IgD-negative memory B cell (primary cell): ENCODE data around the gene TAGAP. TPM values are rescaled to one million over a fixed set of nuclear protein-coding genes. Genes with fewer than 3 reads are reported as not detected.
"Not testable (repeated sequence)": the region's sequence is repeated elsewhere in the genome, so short reads cannot be mapped to it uniquely, and the experiment has no call there.

Experiments
- H3K27ac Mint-ChIP-seq, 3 donors: one replicate each; pipeline ENCODE4 v1.8.0; 2020 to 2022; ENCODE audit warnings: mild to moderate bottlenecking in 3 of 3, mixed read lengths in 3 of 3, moderate library complexity in 1 of 3
- H3K27me3 Mint-ChIP-seq: one replicate; pipeline ENCODE4 v1.8.0; 2021; ENCODE audit warnings: mixed read lengths
- H3K36me3 Mint-ChIP-seq: one replicate; pipeline ENCODE4 v1.8.0; 2020; ENCODE audit warnings: mild to moderate bottlenecking, mixed read lengths
- H3K4me1 Mint-ChIP-seq, 3 donors: one replicate each; pipeline ENCODE4 v1.8.0; 2020 to 2022; ENCODE audit warnings: mixed read lengths in 3 of 3, mild to moderate bottlenecking in 1 of 3
- H3K4me3 Mint-ChIP-seq, 4 donors: one replicate each; pipeline ENCODE4 v1.8.0; 2020 to 2022; ENCODE audit warnings: mild to moderate bottlenecking in 4 of 4, mixed read lengths in 4 of 4, moderate library complexity in 3 of 4
- H3K9me3 Mint-ChIP-seq, 3 donors: one replicate each; pipeline ENCODE4 v1.8.0; 2020 to 2021; ENCODE audit warnings: mixed read lengths in 3 of 3, mild to moderate bottlenecking in 1 of 3
- polyA plus RNA-seq: library from polyadenylated mRNA; unstranded; fragments of 300-500 nt; fragmentation: Illumina TruSeq; gene quantifications from one replicate; pipeline ENCODE4 v1.2.3, GENCODE V29; 2021

TAGAP gene
- polyA plus RNA-seq, 1 donor from 2014 or later = 157 TPM

DNA sequence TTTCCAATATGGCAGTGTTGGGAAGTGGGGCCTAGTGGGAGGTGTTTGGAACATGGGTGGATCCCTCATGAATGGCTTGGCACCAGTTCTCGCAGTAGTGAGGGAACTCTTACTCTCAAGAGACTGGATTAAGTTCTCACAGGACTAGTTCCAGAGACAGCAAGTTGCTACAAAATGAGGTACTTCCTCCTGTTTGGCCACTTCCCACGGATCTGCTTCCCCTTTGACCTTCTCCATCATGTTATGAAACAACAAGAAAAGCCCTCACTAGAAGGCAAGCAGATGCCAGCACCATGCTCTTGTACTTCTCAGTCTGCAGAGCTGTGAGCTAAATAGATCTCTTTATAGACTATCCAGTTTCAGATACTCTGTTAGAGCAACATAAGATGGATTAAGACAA, 47.9 kb downstream of the TAGAP start:
- peak overlapping the region in 1 of 4 donors; percentile 50 for H3K4me3 Mint-ChIP-seq
- H3K4me1 Mint-ChIP-seq = peaks cover 9 to 16% (median 15%) of the 10 kb centered on the region in 3 donors
- no peak overlapping the region for H3K27ac Mint-ChIP-seq
- no peaks in the 10 kb centered on the region for H3K9me3 Mint-ChIP-seq
- H3K27me3 Mint-ChIP-seq = no peaks in the 10 kb centered on the region
- peaks cover 1% of the 10 kb centered on the region for H3K36me3 Mint-ChIP-seq

DNA sequence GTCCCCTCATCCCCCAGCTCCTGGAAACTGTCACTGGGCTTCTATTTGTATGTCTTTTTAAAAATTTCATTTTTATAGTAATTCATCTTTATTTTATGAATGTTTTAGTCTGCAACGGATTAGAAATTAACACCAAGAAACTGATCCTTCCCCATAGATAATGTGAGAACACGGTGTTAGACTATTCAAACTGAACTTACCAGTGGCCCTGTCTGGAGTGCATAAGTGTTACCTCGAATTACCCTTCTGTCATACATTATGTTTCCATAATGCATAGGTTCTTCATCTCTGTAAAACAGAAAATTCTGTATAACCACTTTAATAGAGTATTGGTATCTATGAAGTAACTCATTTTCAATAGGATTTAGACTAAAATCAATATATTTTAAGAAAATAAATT, 51.2 kb downstream of the TAGAP start:
- Mint-ChIP-seq H3K9me3 (peaks cover 0 to 2% (median 0%) of the 10 kb centered on the region in 3 donors), H3K27ac (no peak overlapping the region), H3K4me1 (peaks cover 0 to 2% (median 1%) of the 10 kb centered on the region in 3 donors), H3K36me3 (peaks cover 1% of the 10 kb centered on the region), H3K27me3 (no peaks in the 10 kb centered on the region), H3K4me3 (no peak overlapping the region)

- H3K27me3 Mint-ChIP-seq = no peaks in the 10 kb centered on the region
- peaks cover 0 to 2% (median 1%) of the 10 kb centered on the region in 3 donors for H3K4me1 Mint-ChIP-seq
- peak overlapping the region in 1 of 4 donors; percentile 27 for H3K4me3 Mint-ChIP-seq
- H3K9me3 Mint-ChIP-seq = peaks cover 2 to 13% (median 5%) of the 10 kb centered on the region in 3 donors
- H3K36me3 Mint-ChIP-seq = peaks cover 7% of the 10 kb centered on the region
- H3K27ac Mint-ChIP-seq = no peak overlapping the region
These were observed 53.6 kb downstream of the TAGAP start for GRCh38 chr6:158991017-158991723.

GRCh38 chr6:158989711-158990110, 55.1 kb downstream of the TAGAP start:
- peaks cover 2 to 13% (median 5%) of the 10 kb centered on the region in 3 donors for H3K9me3 Mint-ChIP-seq
- not testable (repeated sequence) for H3K27ac Mint-ChIP-seq, H3K36me3 Mint-ChIP-seq, H3K4me1 Mint-ChIP-seq, H3K27me3 Mint-ChIP-seq, H3K4me3 Mint-ChIP-seq

- H3K4me3 Mint-ChIP-seq = no peak overlapping the region
- no peaks in the 10 kb centered on the region for H3K27me3 Mint-ChIP-seq
- H3K4me1 Mint-ChIP-seq = peaks cover 0 to 5% (median 2%) of the 10 kb centered on the region in 3 donors
- H3K36me3 Mint-ChIP-seq = peaks cover 7% of the 10 kb centered on the region
- peaks cover 2 to 13% (median 5%) of the 10 kb centered on the region in 3 donors for H3K9me3 Mint-ChIP-seq
- H3K27ac Mint-ChIP-seq = no peak overlapping the region
These were observed 56.3 kb downstream of the TAGAP start for GRCh38 chr6:158988477-158988876.

- H3K36me3 Mint-ChIP-seq = peaks cover 7% of the 10 kb centered on the region
- H3K27me3 Mint-ChIP-seq = no peaks in the 10 kb centered on the region
- no peak overlapping the region for H3K4me3 Mint-ChIP-seq
- peaks cover 2 to 13% (median 5%) of the 10 kb centered on the region in 3 donors for H3K9me3 Mint-ChIP-seq
- peaks cover 0 to 3% (median 2%) of the 10 kb centered on the region in 3 donors for H3K4me1 Mint-ChIP-seq
- no peak overlapping the region for H3K27ac Mint-ChIP-seq
These were observed 57.1 kb downstream of the TAGAP start for GRCh38 chr6:158987657-158988056.

Other genes with a start within 250 kb of the TAGAP start
- 588 TPM for gene EZR, start 225.6 kb downstream of the TAGAP start, polyA plus RNA-seq
- gene RSPH3, start 44.8 kb downstream of the TAGAP start, polyA plus RNA-seq = 4.3 TPM
- not detected for gene FNDC1, start 124.4 kb upstream of the TAGAP start, polyA plus RNA-seq